Neural cell (in vitro differentiated cells): ENCODE data around the gene ITPK1. TPM values are rescaled to one million over a fixed set of nuclear protein-coding genes. Genes with fewer than 3 reads are reported as not detected.

Source experiments
- H2AFZ ChIP-seq: fragments of 200-600, 300-800 bp; sonication (generic), shearing (Covaris generic); 2 replicates; pipeline ENCODE4 v1.6.0; 2014; ENCODE audit warnings: low read depth, mild to moderate bottlenecking, antibody characterized with exemption, low read length, moderate library complexity
- H3F3A ChIP-seq: fragments of 200-600 bp; shearing (Covaris generic); 2 replicates; pipeline ENCODE4 v1.6.1; 2016; ENCODE audit warnings: mild to moderate bottlenecking, moderate library complexity, mixed read lengths, antibody characterized with exemption, low read length; ENCODE audit not compliant: insufficient read depth, poor library complexity, severe bottlenecking
- H3K27ac ChIP-seq: fragments of 200-600, 300-800 bp; sonication (generic), shearing (Covaris generic); 2 replicates; pipeline ENCODE4 v1.5.1; 2014; ENCODE audit warnings: mild to moderate bottlenecking, low read length, moderate library complexity
- H3K27me3 ChIP-seq: fragments of 300-800, 200-600 bp; sonication (generic), shearing (Covaris generic); 2 replicates; pipeline ENCODE4 v1.6.0; 2014; ENCODE audit warnings: mild to moderate bottlenecking, low read depth, low read length, moderate library complexity; ENCODE audit not compliant: insufficient read depth
- H3K36me3 ChIP-seq: fragments of 300-800, 200-600 bp; sonication (generic), shearing (Covaris generic); 2 replicates; pipeline ENCODE4 v1.5.1; 2014; ENCODE audit warnings: mild to moderate bottlenecking, antibody characterized with exemption, low read length, moderate library complexity; ENCODE audit not compliant: insufficient read depth
- H3K4me2 ChIP-seq: fragments of 300-800, 200-600 bp; sonication (generic), shearing (Covaris generic); 2 replicates; pipeline ENCODE4 v1.6.0; 2014; ENCODE audit warnings: mild to moderate bottlenecking, low read length
- H3K4me3 ChIP-seq: fragments of 300-800, 200-600 bp; sonication (generic), shearing (Covaris generic); 2 replicates; pipeline ENCODE4 v1.5.1; 2014; ENCODE audit warnings: mild to moderate bottlenecking, low read length, moderate library complexity
- H3K79me2 ChIP-seq: fragments of 200-600 bp; shearing (Covaris generic); replicated peaks from 2 replicates; pipeline ENCODE4 v1.6.0; 2014; ENCODE audit warnings: mild to moderate bottlenecking, low read length, moderate library complexity; ENCODE audit not compliant: insufficient read depth
- H3K9ac ChIP-seq: fragments of 300-800, 200-600 bp; sonication (generic), shearing (Covaris generic); 2 replicates; pipeline ENCODE4 v1.6.1; 2016; ENCODE audit warnings: mild to moderate bottlenecking, low read length, mixed read lengths
- H3K9me2 ChIP-seq: fragments of 200-600 bp; shearing (Covaris generic); 2 replicates; pipeline ENCODE4 v1.6.1; 2016; ENCODE audit warnings: mild to moderate bottlenecking, low read length, mixed read lengths; ENCODE audit not compliant: insufficient read depth
- H3K9me3 ChIP-seq: fragments of 200-600, 300-800 bp; sonication (generic), shearing (Covaris generic); 2 replicates; pipeline ENCODE4 v1.6.1; 2016; ENCODE audit warnings: mild to moderate bottlenecking, mixed run types, low read length, moderate library complexity, mixed read lengths
- H4K20me1 ChIP-seq: fragments of 200-600 bp; shearing (Covaris generic); 2 replicates; pipeline ENCODE4 v1.6.1; 2016; ENCODE audit warnings: mild to moderate bottlenecking, mixed run types; ENCODE audit not compliant: insufficient read depth
- CTCF ChIP-seq: fragments of 450-650 bp; IDR thresholded peaks from 2 replicates; pipeline ENCODE4 v1.5.1; 2014; ENCODE audit warnings: antibody characterized with exemption, mild to moderate bottlenecking, moderate library complexity; ENCODE audit not compliant: poor library complexity, severe bottlenecking
- EP300 ChIP-seq: fragments of 450-650 bp; conservative IDR thresholded peaks from 2 replicates; pipeline ENCODE4 v1.6.1; 2014; ENCODE audit warnings: antibody characterized with exemption, mild to moderate bottlenecking, moderate library complexity; ENCODE audit not compliant: poor library complexity, severe bottlenecking
- EZH2 ChIP-seq: fragments of 200-600, 300-800 bp; shearing (Covaris generic), sonication (generic); IDR thresholded peaks from 2 replicates; pipeline ENCODE4 v1.6.1; 2014; ENCODE audit warnings: antibody characterized with exemption, low read length, borderline replicate concordance, mild to moderate bottlenecking; ENCODE audit not compliant: insufficient read depth, poor library complexity, severe bottlenecking
- MXI1 ChIP-seq: fragments of 450-650 bp; conservative IDR thresholded peaks from 2 replicates; pipeline ENCODE4 v1.6.1; 2014; ENCODE audit warnings: antibody characterized with exemption, mild to moderate bottlenecking; ENCODE audit not compliant: poor library complexity, severe bottlenecking
- POLR2AphosphoS5 ChIP-seq: IDR thresholded peaks from 2 replicates; pipeline ENCODE4 v1.6.1; 2012
- RAD21 ChIP-seq: fragments of 450-650 bp; conservative IDR thresholded peaks from 2 replicates; pipeline ENCODE4 v1.6.1; 2014; ENCODE audit warnings: antibody characterized with exemption, mild to moderate bottlenecking, moderate library complexity
- REST ChIP-seq: IDR thresholded peaks from 2 replicates; pipeline ENCODE4 v1.6.1; 2012; ENCODE audit warnings: borderline replicate concordance
- SMC3 ChIP-seq: fragments of 450-650 bp; conservative IDR thresholded peaks from 2 replicates; pipeline ENCODE4 v1.6.1; 2014; ENCODE audit warnings: antibody characterized with exemption, mild to moderate bottlenecking, moderate library complexity; ENCODE audit not compliant: poor library complexity
- TAF1 ChIP-seq: IDR thresholded peaks from 2 replicates; pipeline ENCODE4 v1.6.1; 2012; ENCODE audit warnings: low read depth
- polyA plus RNA-seq: library from polyadenylated mRNA; depleted of rRNA; stranded (reverse); fragments of >200 nt; gene quantifications from 2 replicates; pipeline ENCODE4 v1.2.3, GENCODE V29; 2014

The ITPK1 gene
- polyA plus RNA-seq, 1 donor from 2014 or later: 65.0 TPM

DNA sequence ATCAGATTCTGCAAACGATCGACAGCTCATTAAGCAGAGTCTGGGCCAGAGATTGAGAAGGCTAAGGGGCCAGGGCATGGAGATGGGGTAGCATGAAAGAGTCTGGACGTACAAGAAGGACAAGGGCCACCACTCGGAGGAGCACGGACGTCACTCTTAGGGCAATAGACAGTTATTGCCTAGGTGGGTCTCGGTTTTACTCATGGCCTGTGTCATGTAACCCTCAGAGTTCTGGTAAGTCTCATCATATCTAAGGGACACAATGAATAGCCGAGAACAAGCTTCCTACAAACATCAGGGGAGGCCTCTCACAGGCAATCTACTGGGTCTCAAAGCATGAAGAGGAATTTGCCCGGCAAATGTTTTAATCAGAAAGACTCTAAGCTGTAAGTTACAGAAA is 30.4 kb upstream of the ITPK1 start:
- Histone ChIP-seq H3K4me3 (no peak overlapping the region), H2AFZ (no peak overlapping the region), H3K4me2 (no peak overlapping the region), H3K79me2 (no peaks in the 10 kb centered on the region), H3K9me3 (no peaks in the 10 kb centered on the region), H3K9me2 (no peaks in the 10 kb centered on the region), H3K36me3 (no peaks in the 10 kb centered on the region), H3K27ac (no peak overlapping the region), H4K20me1 (no peaks in the 10 kb centered on the region), H3K27me3 (no peaks in the 10 kb centered on the region), H3K9ac (no peak overlapping the region), H3F3A (no peaks in the 10 kb centered on the region)
- TF ChIP-seq POLR2AphosphoS5 (no peak), REST (no peak), EZH2 (no peak), CTCF (no peak), TAF1 (no peak), MXI1 (no peak), RAD21 (no peak), SMC3 (no peak), EP300 (no peak)

DNA sequence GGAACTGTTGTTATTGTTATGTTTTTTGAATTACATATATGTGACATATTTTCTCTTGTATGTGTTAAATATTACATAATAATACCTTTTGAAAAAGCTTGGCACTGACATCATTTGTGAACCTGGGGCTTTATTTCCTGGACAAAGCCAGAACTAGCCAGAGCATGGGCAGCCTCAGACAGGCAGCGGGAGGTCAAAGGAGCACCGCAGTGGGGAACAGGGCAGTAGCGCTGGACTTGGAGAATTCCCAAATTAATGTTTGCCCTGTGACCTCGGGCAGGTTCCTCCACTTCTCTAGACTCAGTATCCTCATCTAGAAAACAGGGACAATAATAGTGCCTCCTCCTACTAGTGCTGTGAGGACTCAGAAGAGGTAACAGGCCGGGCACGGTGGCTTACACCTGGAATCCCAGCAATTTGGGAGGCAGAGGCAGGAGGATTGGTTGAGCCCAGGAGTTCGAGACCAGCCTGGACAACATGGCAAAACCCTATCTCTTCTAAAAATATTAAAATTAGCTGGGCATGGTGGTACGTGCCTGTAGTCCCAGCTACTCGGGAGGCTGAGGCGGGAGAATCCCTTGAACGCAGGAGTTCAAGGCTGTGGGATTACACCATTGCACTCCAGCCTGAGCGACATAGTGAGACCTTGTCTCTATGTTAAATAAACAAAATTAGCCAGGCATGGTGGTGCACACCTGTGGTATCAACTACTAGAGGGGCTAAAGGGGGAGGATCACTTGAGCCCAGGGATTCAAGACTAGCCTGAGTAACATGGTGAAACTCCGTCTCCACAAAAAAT is 27.3 kb upstream of the ITPK1 start:
- Histone ChIP-seq H3K9me2 (no peaks in the 10 kb centered on the region), H2AFZ (no peak overlapping the region), H3F3A (no peaks in the 10 kb centered on the region), H3K9me3 (no peaks in the 10 kb centered on the region), H3K4me3 (no peak overlapping the region), H3K27me3 (no peaks in the 10 kb centered on the region), H3K9ac (no peak overlapping the region), H3K4me2 (no peak overlapping the region), H3K36me3 (no peaks in the 10 kb centered on the region), H4K20me1 (no peaks in the 10 kb centered on the region), H3K27ac (no peak overlapping the region), H3K79me2 (no peaks in the 10 kb centered on the region)
- no peak for TF ChIP-seq SMC3
- TF ChIP-seq CTCF: no peak
- no peak for TF ChIP-seq RAD21
- no peak for TF ChIP-seq POLR2AphosphoS5
- TF ChIP-seq TAF1: no peak
- TF ChIP-seq EZH2: no peak
- TF ChIP-seq MXI1: no peak
- no peak for TF ChIP-seq REST
- no peak for TF ChIP-seq EP300
